ENCODE results near the gene TPCN2. TPM values are rescaled to one million over a fixed set of nuclear protein-coding genes. Genes with fewer than 3 reads are reported as not detected.

The TPCN2 gene
- total RNA-seq, 6 experiments from 2014 or later, result 8.0 to 11.2 (median 9.0) TPM

GRCh38 chr11:69097263-69097662 lies 48.5 kb downstream of the TPCN2 start:
- Mint-ChIP-seq H3K36me3 (ENCODE audit: low read depth) (peaks cover 9% of the 10 kb centered on the region), H3K27ac (no peak overlapping the region), H3K4me3 (no peak overlapping the region), H3K27me3 (ENCODE audit: insufficient read depth) (peaks cover 10% of the 10 kb centered on the region), H3K4me1 (ENCODE audit: low read depth) (peaks cover 6% of the 10 kb centered on the region), H3K9me3 (no peaks in the 10 kb centered on the region)
- TF ChIP-seq CTCF (IDR thresholded peaks at IDR 0.05), result no peak
- DNase-seq, result no peak

GRCh38 chr11:69099180-69099579 lies 50.4 kb downstream of the TPCN2 start:
- peaks cover 13% of the 10 kb centered on the region for H3K27me3 Mint-ChIP-seq (ENCODE audit: insufficient read depth)
- DNase-seq, result no peak
- H3K27ac Mint-ChIP-seq, result no peak overlapping the region
- peaks cover 5% of the 10 kb centered on the region for H3K4me1 Mint-ChIP-seq (ENCODE audit: low read depth)
- no peak overlapping the region for H3K4me3 Mint-ChIP-seq
- no peaks in the 10 kb centered on the region for H3K36me3 Mint-ChIP-seq (ENCODE audit: low read depth)
- no peaks in the 10 kb centered on the region for H3K9me3 Mint-ChIP-seq
- no peak for TF ChIP-seq CTCF (IDR thresholded peaks at IDR 0.05)

GRCh38 chr11:69100454-69101114 lies 51.9 kb downstream of the TPCN2 start:
- TF ChIP-seq CTCF (IDR thresholded peaks at IDR 0.05), result no peak

GRCh38 chr11:69101115-69101791 lies 52.5 kb downstream of the TPCN2 start:
- Mint-ChIP-seq H3K9me3 (no peaks in the 10 kb centered on the region), H3K4me3 (no peak overlapping the region), H3K27ac (no peak overlapping the region), H3K27me3 (ENCODE audit: insufficient read depth) (peaks cover 12% of the 10 kb centered on the region), H3K4me1 (ENCODE audit: low read depth) (peaks cover 5% of the 10 kb centered on the region), H3K36me3 (ENCODE audit: low read depth) (no peaks in the 10 kb centered on the region)
- DNase-seq, result peak; percentile 60
- peak; percentile 100 for TF ChIP-seq CTCF (IDR thresholded peaks at IDR 0.05)

More at GRCh38 chr11:69100454-69101114, 51.9 kb downstream of the TPCN2 start:
- H3K27ac Mint-ChIP-seq, result no peak overlapping the region
- H3K4me1 Mint-ChIP-seq (ENCODE audit: low read depth), result peaks cover 5% of the 10 kb centered on the region
- no peaks in the 10 kb centered on the region for H3K9me3 Mint-ChIP-seq
- H3K4me3 Mint-ChIP-seq, result no peak overlapping the region
- H3K27me3 Mint-ChIP-seq (ENCODE audit: insufficient read depth), result peaks cover 13% of the 10 kb centered on the region
- no peaks in the 10 kb centered on the region for H3K36me3 Mint-ChIP-seq (ENCODE audit: low read depth)
- DNase-seq, result no peak

GRCh38 chr11:69101792-69102695 lies 53.3 kb downstream of the TPCN2 start:
- no peak overlapping the region for H3K27ac Mint-ChIP-seq
- H3K36me3 Mint-ChIP-seq (ENCODE audit: low read depth), result no peaks in the 10 kb centered on the region

More at GRCh38 chr11:69101792-69102695, 53.3 kb downstream of the TPCN2 start:
- H3K4me1 Mint-ChIP-seq (ENCODE audit: low read depth), result peaks cover 5% of the 10 kb centered on the region
- H3K4me3 Mint-ChIP-seq, result no peak overlapping the region
- DNase-seq, result no peak
- no peaks in the 10 kb centered on the region for H3K9me3 Mint-ChIP-seq
- 0 out of 2 replicates have a peak, but pooled peaks have one; percentile 13 for TF ChIP-seq CTCF (IDR thresholded peaks at IDR 0.05)
- H3K27me3 Mint-ChIP-seq (ENCODE audit: insufficient read depth), result peaks cover 10% of the 10 kb centered on the region

Measured in HFFc6 (cell line).